HG03060 (cell line): ENCODE results near the gene MALL.
"Not testable (repeated sequence)": the region's sequence is repeated elsewhere in the genome, so short reads cannot be mapped to it uniquely, and the experiment has no call there.

ENCODE experiments used
- ATAC-seq: cut with Tn5 transposase; IDR thresholded peaks from one replicate; pipeline ENCODE4 v1.9.1; 2021; ENCODE audit warnings: low read depth, moderate number of reproducible peaks; ENCODE audit not compliant: unreplicated experiment

The MALL gene

DNA sequence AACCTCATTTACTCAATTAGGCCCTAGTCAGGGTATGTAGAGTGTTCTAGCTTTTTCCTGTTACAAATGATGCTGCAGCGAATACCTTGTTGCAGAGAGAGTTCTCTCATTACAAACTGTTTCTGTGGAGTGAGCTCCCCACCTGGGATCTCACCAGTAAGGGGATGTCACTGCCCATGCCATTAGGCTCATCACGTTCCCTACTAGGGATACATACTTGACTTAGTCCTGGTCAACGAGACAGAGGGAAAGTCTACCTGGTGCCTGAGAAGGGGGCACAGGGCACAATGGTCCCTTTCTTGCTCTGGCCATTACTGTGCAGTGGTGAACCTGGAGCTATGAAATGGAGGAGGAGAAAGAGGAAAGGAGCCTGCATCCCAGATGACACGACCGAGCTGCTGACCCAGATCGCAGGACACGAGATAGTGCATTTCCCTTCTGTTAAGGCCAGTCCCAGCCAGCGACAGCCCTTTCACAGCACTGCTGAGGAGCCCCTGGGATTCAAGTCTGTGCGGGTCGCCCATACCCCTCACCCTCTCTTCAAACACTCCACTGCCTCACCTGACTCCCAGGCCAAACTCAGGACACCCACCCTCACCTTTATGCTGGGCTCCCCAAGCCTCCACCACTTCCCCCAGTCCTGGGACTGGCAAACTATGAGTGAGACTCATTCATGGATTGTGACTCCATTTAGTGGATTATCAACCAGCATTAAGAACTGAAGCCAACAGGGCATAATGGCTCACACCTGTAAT, 16.0 kb downstream of the MALL start:
- ATAC-seq, result no peak

- no peak for ATAC-seq
Measured at GRCh38 chr2:110099038-110099425, 16.6 kb downstream of the MALL start.

- ATAC-seq, result no peak
Measured at GRCh38 chr2:110097506-110098220, 18.0 kb downstream of the MALL start.

DNA sequence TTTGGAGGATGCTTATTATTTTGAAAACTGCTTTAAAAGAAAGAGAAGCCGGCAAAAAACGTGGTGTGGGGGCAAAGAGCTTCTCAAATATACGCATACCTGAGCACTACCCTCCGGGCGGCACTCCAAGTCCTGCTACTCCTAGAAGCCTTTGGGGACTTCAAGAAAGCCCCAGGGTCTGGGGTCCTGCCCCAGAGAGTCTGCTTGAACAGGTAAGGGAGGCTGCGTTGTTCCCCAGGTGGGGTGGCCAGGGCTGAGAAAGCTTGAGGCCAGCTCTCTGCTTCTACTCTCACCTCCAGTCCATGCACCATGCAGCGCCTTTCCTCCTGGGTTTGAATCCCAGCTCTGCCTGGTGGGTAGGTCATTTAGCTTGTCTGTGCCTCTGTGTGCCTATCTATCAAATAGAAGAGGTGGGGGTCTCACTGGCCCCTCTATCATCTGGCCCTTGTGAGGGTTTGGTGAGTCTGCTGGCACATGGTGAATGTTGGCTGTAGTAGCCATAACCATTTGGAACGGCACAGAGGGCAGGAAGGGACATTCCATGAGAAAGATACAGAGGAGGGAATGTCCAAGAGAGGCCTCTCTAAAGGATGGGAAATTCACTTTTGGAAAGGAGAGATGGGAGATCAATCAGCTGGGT, 19.5 kb downstream of the MALL start:
- no peak for ATAC-seq

DNA sequence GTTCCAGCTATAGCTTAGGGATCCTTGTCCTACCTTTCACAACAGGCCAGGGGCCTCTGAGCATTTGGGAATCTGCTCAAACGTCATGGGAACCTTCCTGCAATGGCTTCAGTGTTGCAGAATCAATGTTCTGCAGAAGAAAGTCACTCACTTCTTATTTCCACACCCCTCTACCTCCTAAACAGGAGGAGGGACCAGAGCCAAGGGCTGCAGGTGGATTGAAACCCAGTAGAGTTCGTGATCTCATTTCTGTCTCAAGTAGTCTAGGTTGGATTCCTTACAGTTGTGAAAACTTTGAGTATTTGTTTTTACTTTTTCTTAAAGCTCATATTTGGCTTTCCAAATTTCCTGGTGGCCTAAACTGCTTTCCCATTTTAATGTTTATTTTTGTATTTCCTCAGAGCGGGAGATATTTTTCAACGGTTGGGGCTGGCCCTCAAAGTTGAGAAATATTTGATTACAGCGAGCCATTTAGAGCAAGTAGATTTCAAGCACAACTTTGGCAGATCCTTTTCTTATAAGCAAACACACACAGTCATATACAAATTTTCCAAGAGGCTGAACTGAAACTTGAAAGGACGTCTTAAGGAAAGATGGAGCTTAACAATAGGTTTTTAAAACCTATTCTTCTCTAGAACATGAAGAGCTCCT, 20.6 kb downstream of the MALL start:
- ATAC-seq, result not testable (repeated sequence)

GRCh38 chr2:110093924-110094323, 21.7 kb downstream of the MALL start:
- not testable (repeated sequence) for ATAC-seq

DNA sequence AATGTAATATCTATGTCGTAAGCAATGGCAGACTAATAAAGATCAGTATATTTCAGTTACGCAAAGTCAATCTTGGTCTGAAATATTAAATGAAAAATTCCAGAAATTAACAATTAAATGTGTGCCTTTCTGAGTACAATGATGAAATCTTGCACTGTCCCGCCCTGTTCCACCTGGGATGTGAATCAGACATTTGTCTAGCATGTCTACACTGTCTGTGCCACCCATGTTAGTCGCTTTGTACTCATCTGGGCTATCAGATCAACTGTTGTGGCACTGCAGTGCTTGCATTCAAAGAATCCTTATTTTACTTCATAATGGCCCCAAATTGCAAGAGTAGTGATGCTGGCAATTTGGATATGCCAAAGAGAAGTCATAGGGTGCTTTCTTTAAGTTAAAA, 25.5 kb downstream of the MALL start:
- not testable (repeated sequence) for ATAC-seq

DNA sequence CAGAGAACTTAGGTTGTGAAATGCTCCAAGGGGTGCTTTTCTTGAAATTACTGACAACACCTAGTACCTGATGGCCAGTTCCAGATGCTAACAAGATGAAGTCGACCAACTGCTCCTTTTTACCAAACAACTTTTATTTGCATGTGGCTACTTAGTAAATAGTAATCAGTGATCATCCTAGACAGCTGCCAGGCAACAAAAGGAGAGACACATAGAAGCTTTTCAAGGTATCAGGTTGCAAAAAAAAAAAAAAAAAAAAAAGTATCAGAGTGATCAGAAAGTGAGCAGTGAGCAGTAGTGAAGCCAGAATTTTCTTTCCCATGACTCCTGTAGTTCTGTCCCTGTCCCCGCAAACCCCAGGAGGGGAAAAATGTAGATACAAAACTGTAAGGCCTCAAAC, 31.9 kb downstream of the MALL start:
- ATAC-seq, result not testable (repeated sequence)

GRCh38 chr2:110083162-110083561, 32.5 kb downstream of the MALL start:
- ATAC-seq, result not testable (repeated sequence)

GRCh38 chr2:110078104-110078503, 37.5 kb downstream of the MALL start:
- ATAC-seq, result not testable (repeated sequence)

GRCh38 chr2:110075896-110076295, 39.7 kb downstream of the MALL start:
- ATAC-seq, result not testable (repeated sequence)

GRCh38 chr2:110069869-110070268, 45.8 kb downstream of the MALL start:
- ATAC-seq, result not testable (repeated sequence)

DNA sequence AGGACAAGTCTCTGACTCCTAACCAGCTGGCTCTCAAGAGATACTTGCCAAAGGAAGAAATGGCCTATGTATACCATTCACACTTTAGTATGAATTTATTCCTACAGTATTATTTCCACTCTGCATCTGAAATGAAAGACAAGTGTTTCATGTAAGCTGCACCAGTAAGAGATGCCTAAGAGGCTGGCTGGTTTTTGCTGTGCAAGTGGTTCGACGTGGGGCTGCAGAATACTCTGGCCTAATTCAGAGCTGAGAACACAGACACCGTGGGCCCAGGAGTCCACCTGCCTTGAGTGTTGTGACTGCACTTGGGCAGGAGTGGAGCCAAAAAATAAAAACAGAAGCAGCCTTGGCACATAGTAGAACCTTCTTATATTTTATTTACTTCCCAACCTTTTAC, 47.5 kb downstream of the MALL start:
- not testable (repeated sequence) for ATAC-seq

DNA sequence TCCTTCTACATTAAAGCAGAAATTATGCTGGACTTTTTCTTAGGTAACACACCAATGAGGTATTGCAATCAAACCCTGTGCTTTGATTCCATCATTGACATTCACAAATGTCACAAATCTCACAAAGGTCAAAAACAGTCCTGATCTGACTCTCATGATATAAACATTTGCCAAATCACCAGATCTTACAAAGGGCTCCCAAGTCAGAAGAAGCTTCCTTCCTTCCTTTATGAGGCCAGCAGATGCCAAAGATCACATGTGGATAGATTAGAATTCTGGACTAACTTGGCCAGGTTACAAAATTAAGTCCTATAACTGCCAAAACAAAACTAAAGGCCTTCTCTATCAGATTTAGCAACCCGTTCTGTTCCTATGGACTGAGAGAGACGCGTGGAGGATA, 53.3 kb downstream of the MALL start:
- not testable (repeated sequence) for ATAC-seq

- not testable (repeated sequence) for ATAC-seq
Measured at GRCh38 chr2:110060550-110060949, 55.1 kb downstream of the MALL start.

DNA sequence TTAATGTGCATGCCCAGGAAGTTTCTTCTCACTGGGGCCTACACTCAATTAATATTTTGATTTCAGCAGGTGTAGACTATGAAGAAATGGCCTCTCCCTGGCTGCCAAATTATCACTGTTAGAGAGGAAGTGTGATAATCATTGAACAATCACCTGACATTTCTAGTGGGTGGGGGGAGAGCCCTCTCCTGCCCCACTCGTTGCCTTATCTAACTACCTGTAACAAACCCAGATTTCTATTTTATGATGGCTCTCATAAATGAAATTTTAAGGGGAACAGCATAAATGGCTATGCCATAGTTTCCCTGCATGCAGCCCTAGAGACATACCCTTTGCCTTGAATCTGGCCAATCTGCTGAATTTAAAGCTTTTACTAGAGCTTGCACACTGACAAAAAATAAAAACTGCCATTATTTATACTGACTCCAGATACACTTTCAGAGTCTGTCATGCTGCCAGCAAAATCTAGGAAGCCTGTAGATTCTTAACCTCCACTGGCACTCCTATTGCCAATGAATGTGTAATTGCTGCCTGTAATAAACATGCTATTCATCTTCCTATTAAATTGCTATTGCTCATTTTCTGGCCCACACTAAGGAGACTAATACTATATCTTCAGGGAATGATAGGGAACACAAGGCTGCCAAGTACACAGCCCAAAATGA, 55.8 kb downstream of the MALL start:
- ATAC-seq, result not testable (repeated sequence)

DNA sequence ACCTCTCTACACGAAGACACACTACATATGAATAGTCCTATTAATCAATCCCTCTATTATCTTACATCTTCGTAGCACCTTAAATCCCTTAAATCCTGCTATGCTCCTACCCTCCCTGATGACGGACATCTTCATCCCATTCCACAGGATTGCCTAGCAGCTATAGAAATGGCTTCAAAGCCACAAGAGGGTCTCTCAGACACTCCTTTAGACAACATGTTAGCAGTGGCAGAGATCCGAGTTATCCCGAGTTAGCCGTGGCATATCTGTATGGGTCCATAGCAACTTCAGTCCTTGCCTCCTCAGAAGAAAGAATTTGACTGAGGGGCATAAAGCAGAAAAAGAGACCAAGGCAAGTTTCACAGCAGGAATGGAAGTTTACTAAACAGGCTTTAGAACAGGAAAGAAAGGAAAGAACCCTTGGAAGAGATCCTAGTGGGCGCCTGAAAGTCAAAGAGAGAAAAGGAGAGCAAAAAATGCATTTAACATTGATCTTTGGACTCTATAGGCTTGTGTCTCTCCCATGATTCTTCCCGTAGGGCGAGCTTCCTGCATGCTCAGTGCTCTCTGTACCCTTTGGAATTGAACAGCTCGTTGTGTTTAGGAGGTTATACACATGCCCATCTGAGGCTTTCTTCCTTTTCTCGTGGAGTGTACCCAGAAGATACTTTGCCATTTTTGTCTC, 56.5 kb downstream of the MALL start:
- not testable (repeated sequence) for ATAC-seq

- ATAC-seq, result not testable (repeated sequence)
Measured at GRCh38 chr2:110058034-110058433, 57.6 kb downstream of the MALL start.

- not testable (repeated sequence) for ATAC-seq
Measured at GRCh38 chr2:110055819-110056408, 59.7 kb downstream of the MALL start.
